GM12878 (cell line): ENCODE results near the gene FAM114A1. TPM values are rescaled to one million over a fixed set of nuclear protein-coding genes. Genes with fewer than 3 reads are reported as not detected.
A peak's percentile ranks its signal among the peaks of the same experiment; 100 is the strongest.

Experiments
- ATAC-seq: fragments of 200-7000 bp; cut with Tn5 transposase; 3 replicates; pipeline ENCODE4 v1.9.1; 2020; ENCODE audit warnings: mild to moderate bottlenecking, moderate library complexity
- BruUV-seq: library from RNA; stranded (reverse); fragments of 400-500 nt; replicated peaks from 2 replicates; lab custom pipeline; 2021; lab: Mats Ljungman, UMichigan
- CTCF ChIA-PET: fragments of 300-600 bp; sonication (Branson Sonifier 250); formaldehyde crosslinking; extraction: SDS; loops from one replicate; lab custom pipeline; 2021; ENCODE audit warnings: inconsistent platforms; lab: Yijun Ruan, JAX
- POLR2A ChIA-PET: fragments of 350-600 bp; formaldehyde crosslinking; extraction: SDS; loops from one replicate; lab custom pipeline; 2021; ENCODE audit warnings: inconsistent platforms; lab: Charles Lee
- RAD21 ChIA-PET: fragments of 300-600 bp; sonication (Branson Sonifier 250); formaldehyde crosslinking; loops from one replicate; lab custom pipeline; 2023; ENCODE audit warnings: antibody characterized with exemption; ENCODE audit not compliant: unreplicated experiment; lab: Charles Lee
- SMC1A ChIA-PET: fragments of 300-600 bp; sonication (Branson Sonifier 250); formaldehyde crosslinking; loops from one replicate; lab custom pipeline; 2023; ENCODE audit not compliant: unreplicated experiment, uncharacterized antibody; lab: Charles Lee
- DNase-seq: peaks from one replicate; pipeline ENCODE4 v3.0.0-alpha.2; 2011; ENCODE audit warnings: low read depth, low spot score
- FAIRE-seq: peaks from 3 replicates; lab custom pipeline; 2011; peaks lifted over from hg19 to GRCh38; lab: Jason Lieb, UNC
- H2AFZ ChIP-seq: 2 replicates; pipeline ENCODE4 v1.6.0; 2011; ENCODE audit warnings: low read depth, low read length, control low read depth; ENCODE audit not compliant: control insufficient read depth
- H3K27ac ChIP-seq: 2 replicates; pipeline ENCODE4 v1.5.1; 2011; ENCODE audit warnings: control low read depth; ENCODE audit not compliant: control insufficient read depth, insufficient read depth
- H3K27me3 ChIP-seq, 2 experiments: replicated peaks in 1 of 2; 2 replicates each; pipeline versions ENCODE4 v1.6.0 to v1.6.1; 2011; ENCODE audit warnings: low read length in 1 of 2; ENCODE audit not compliant: control insufficient read depth in 2 of 2, insufficient read depth in 2 of 2
- H3K36me3 ChIP-seq, 2 experiments: 2 replicates each; pipeline ENCODE4 v1.5.1; 2011; ENCODE audit warnings: low read length in 1 of 2; ENCODE audit not compliant: control insufficient read depth in 2 of 2, insufficient read depth in 2 of 2
- H3K4me1 ChIP-seq: 2 replicates; pipeline ENCODE4 v1.6.1; 2011; ENCODE audit warnings: mild to moderate bottlenecking, low read length, moderate library complexity, mixed read lengths; ENCODE audit not compliant: control insufficient read depth, insufficient read depth
- H3K4me2 ChIP-seq: 2 replicates; pipeline ENCODE4 v1.6.0; 2011; ENCODE audit warnings: control low read depth; ENCODE audit not compliant: control insufficient read depth, insufficient read depth
- H3K4me3 ChIP-seq: fragments of 200-600 bp; sonication (generic); 2 replicates; pipeline ENCODE4 v1.5.1; 2016
- H3K79me2 ChIP-seq: 2 replicates; pipeline ENCODE4 v1.6.0; 2011; ENCODE audit warnings: low read length; ENCODE audit not compliant: control insufficient read depth, insufficient read depth
- H3K9ac ChIP-seq: 2 replicates; pipeline ENCODE4 v1.8.0; 2011; ENCODE audit warnings: low read length, control low read depth, mixed read lengths; ENCODE audit not compliant: control insufficient read depth, insufficient read depth
- H3K9me3 ChIP-seq: replicated peaks from 3 replicates; pipeline ENCODE4 v1.5.1; 2011; ENCODE audit warnings: mild to moderate bottlenecking, low read length; ENCODE audit not compliant: control insufficient read depth, insufficient read depth
- H4K20me1 ChIP-seq: 2 replicates; pipeline ENCODE4 v1.6.0; 2011; ENCODE audit not compliant: control insufficient read depth, insufficient read depth
- CREB1 ChIP-seq: IDR thresholded peaks from 2 replicates; pipeline ENCODE4 v1.6.1; 2012; ENCODE audit warnings: low read depth, mild to moderate bottlenecking, inconsistent platforms
- HSF1 ChIP-seq: fragments of 150-350 bp; IDR thresholded peaks from 2 replicates; pipeline ENCODE4 v1.6.1; 2014; ENCODE audit warnings: mild to moderate bottlenecking, low read depth, low read length
- MEF2B ChIP-seq: fragments of 450-650 bp; IDR thresholded peaks from 2 replicates; pipeline ENCODE4 v1.6.1; 2018; ENCODE audit warnings: mild to moderate bottlenecking, moderate library complexity; ENCODE audit not compliant: partially characterized antibody, poor library complexity, severe bottlenecking
- MTA2 ChIP-seq: fragments of 450-650 bp; IDR thresholded peaks from 2 replicates; pipeline ENCODE4 v1.6.1; 2016; ENCODE audit warnings: low read depth, mild to moderate bottlenecking, moderate library complexity
- NR2F1 ChIP-seq: fragments of 450-650 bp; conservative IDR thresholded peaks from 2 replicates; pipeline ENCODE4 v1.6.1; 2017; ENCODE audit warnings: mild to moderate bottlenecking
- PKNOX1 ChIP-seq: fragments of 450-650 bp; IDR thresholded peaks from 2 replicates; pipeline ENCODE4 v1.6.1; 2016; ENCODE audit warnings: mild to moderate bottlenecking
- SMAD5 ChIP-seq: IDR thresholded peaks from 2 replicates; pipeline ENCODE4 v1.6.1; 2016; ENCODE audit warnings: antibody characterized with exemption, low read depth
- TCF3 ChIP-seq: IDR thresholded peaks from 2 replicates; pipeline ENCODE4 v1.6.1; 2012; ENCODE audit warnings: low read depth, mild to moderate bottlenecking, low read length, borderline replicate concordance; ENCODE audit not compliant: insufficient read depth
- ZBTB33 ChIP-seq: fragments of 450-650 bp; IDR thresholded peaks from 2 replicates; pipeline ENCODE4 v1.6.1; 2017; ENCODE audit warnings: mild to moderate bottlenecking
- ZNF217 ChIP-seq: fragments of 450-650 bp; IDR thresholded peaks from 2 replicates; pipeline ENCODE4 v1.6.1; 2017; ENCODE audit warnings: antibody characterized with exemption, mild to moderate bottlenecking
- WGBS: methylation state at CpG from one replicate; pipeline ENCODE4 v1.1.6; 2016; ENCODE audit warnings: low lambda C conversion rate; ENCODE audit not compliant: insufficient replicate concordance, insufficient coverage; ENCODE audit errors: missing lambda C conversion rate; 5-methylcytosine and 5-hydroxymethylcytosine counted together
- in situ Hi-C: fragments of 300-500 bp; cut with MboI; formaldehyde crosslinking; loops from 9 replicates; pipeline ENCODE4 v1.14.3; 2018; ENCODE audit warnings: mixed read lengths
- intact Hi-C: fragments of 100-400 bp; cut with micrococcal nuclease; formaldehyde crosslinking; loops from one replicate; pipeline ENCODE4 v1.14.2; 2022; ENCODE audit not compliant: unreplicated experiment
- polyA plus RNA-seq, 11 experiments: library from polyadenylated mRNA; depleted of rRNA in 4 of 11; unstranded in 6 of 11; stranded (reverse) in 5 of 11; fragments of >200 nt; fragmentation: Nextera tagmentation in 4 of 11; fragmentation: Illumina TruSeq in 1 of 11; extraction: Ambion mirVana in 4 of 11; extraction: Trizol in 1 of 11; gene quantifications; 1 replicate in 1 of 11; 2 replicates in 10 of 11; pipeline versions ENCODE4 v1.2.1 to v1.2.3, GENCODE V29; 2011 to 2016; ENCODE audit warnings: inconsistent platforms in 2 of 11, missing spikeins in 2 of 11, low read depth in 1 of 11
- total RNA-seq, 4 experiments: library from RNA; depleted of rRNA in 3 of 4; stranded (reverse); fragments of >200 nt in 3 of 4; fragmentation: Illumina TruSeq in 1 of 4; extraction: Trizol in 1 of 4; gene quantifications; 2 replicates each; pipeline versions ENCODE4 v1.2.1 to v1.2.3, GENCODE V29; 2013 to 2021

The FAM114A1 gene
- total and polyA plus RNA-seq, 10 of the 15 experiments (the other 5 are each of a cell fraction or from before 2014, with no cell fraction given): 1.3 to 6.2 (median 3.9) TPM

- no peak for TF ChIP-seq ZNF217
- TF ChIP-seq NR2F1: peak; percentile 47; the same call in 1 of the 2 replicates
- H3K79me2 ChIP-seq: no peaks in the 10 kb centered on the region
- H4K20me1 ChIP-seq: no peaks in the 10 kb centered on the region
- no peak overlapping the region for H3K4me2 ChIP-seq
- no peak for DNase-seq
- H3K9me3 ChIP-seq: no peaks in the 10 kb centered on the region
- peak; percentile 54 for FAIRE-seq
- no peaks in the 10 kb centered on the region for H3K36me3 ChIP-seq
- no peak overlapping the region for H3K27ac ChIP-seq
- CTCF ChIA-PET: interaction anchor here (0.5 to 9.1 kb wide), 20 partner anchors 10 to 419 kb away, joined by 3 to 295 read pairs (median 5); partner anchors contain the start of gene TLR10
- in situ Hi-C loops: loop anchor here (5.0 to 25.0 kb wide), 2 partner anchors 233 to 533 kb away; no protein-coding TSS in a partner anchor
- ATAC-seq: peak; percentile 36
- SMC1A ChIA-PET: interaction anchor here (0.7 to 6.7 kb wide), 24 partner anchors 10 to 506 kb away, joined by 3 to 193 read pairs (median 3); partner anchors contain the start of gene TLR10
- no peak overlapping the region for H2AFZ ChIP-seq
- H3K4me3 ChIP-seq: no peak overlapping the region
- H3K9ac ChIP-seq: no peak overlapping the region
- no TSS peak for BruUV-seq
- no peaks in the 10 kb centered on the region for H3K4me1 ChIP-seq
- H3K27me3 ChIP-seq: no peaks in the 10 kb centered on the region
- RAD21 ChIA-PET: interaction anchor here (0.6 to 6.6 kb wide), 16 partner anchors 15 to 296 kb away, joined by 3 to 214 read pairs (median 4); no protein-coding TSS in a partner anchor
- intact Hi-C loops: loop anchor here (5.0 kb wide), 3 partner anchors 88 to 553 kb away; partner anchors contain the start of genes LIAS, RPL9 and TMEM156
- POLR2A ChIA-PET: interaction anchor here (0.8 to 3.9 kb wide), 4 partner anchors 10 to 275 kb away, joined by 3 to 22 read pairs (median 3); no protein-coding TSS in a partner anchor
- WGBS: 79% methylated on average over 10 of the region's 10 CpGs
Observed at GRCh38 chr4:38904090-38904666, 36.6 kb downstream of the FAM114A1 start.

- no peak for ATAC-seq
- POLR2A ChIA-PET: interaction anchor here (0.8 to 3.9 kb wide), 3 partner anchors 144 to 275 kb away, joined by 3 to 22 read pairs (median 3); no protein-coding TSS in a partner anchor
- TF ChIP-seq MTA2: no peak
- TF ChIP-seq HSF1: no peak
- no peak for TF ChIP-seq PKNOX1
- TF ChIP-seq SMAD5: no peak
- no peak for TF ChIP-seq TCF3
- TF ChIP-seq NR2F1: no peak
- no peak for TF ChIP-seq CREB1
- TF ChIP-seq MEF2B: no peak
- TF ChIP-seq ZBTB33: no peak
Observed at GRCh38 chr4:38904682-38905081, 37.1 kb downstream of the FAM114A1 start.

More at GRCh38 chr4:38904682-38905081, 37.1 kb downstream of the FAM114A1 start:
- Histone ChIP-seq H3K27ac (no peak overlapping the region), H4K20me1 (no peaks in the 10 kb centered on the region), H3K9ac (no peak overlapping the region), H2AFZ (no peak overlapping the region), H3K27me3 (no peaks in the 10 kb centered on the region), H3K36me3 (no peaks in the 10 kb centered on the region), H3K4me2 (no peak overlapping the region), H3K9me3 (no peaks in the 10 kb centered on the region), H3K79me2 (no peaks in the 10 kb centered on the region), H3K4me3 (no peak overlapping the region), H3K4me1 (no peaks in the 10 kb centered on the region)
- in situ Hi-C loops: loop anchor here (5.0 to 25.0 kb wide), 2 partner anchors 233 to 533 kb away; no protein-coding TSS in a partner anchor
- ChIA-PET RAD21 (interaction anchor here (0.6 to 6.6 kb wide), 17 partner anchors 15 to 296 kb away, joined by 3 to 214 read pairs (median 3); no protein-coding TSS in a partner anchor), CTCF (interaction anchor here (0.5 to 9.1 kb wide), 18 partner anchors 10 to 418 kb away, joined by 3 to 295 read pairs (median 5); partner anchors contain the start of gene TLR10), SMC1A (interaction anchor here (0.7 to 6.7 kb wide), 21 partner anchors 10 to 295 kb away, joined by 3 to 193 read pairs (median 3); partner anchors contain the start of gene TLR10)
- 97% methylated on average over 3 of the region's 3 CpGs for WGBS
- no TSS peak for BruUV-seq
- DNase-seq: no peak
- intact Hi-C loops: loop anchor here (5.0 kb wide), 3 partner anchors 88 to 553 kb away; partner anchors contain the start of genes LIAS, RPL9 and TMEM156
- no peak for FAIRE-seq
